Loucy (cell line): ENCODE results near the gene ZCWPW1.
"Not testable (repeated sequence)": the region's sequence is repeated elsewhere in the genome, so short reads cannot be mapped to it uniquely, and the experiment has no call there.

Experiments
- H2AFZ ChIP-seq: fragments of 200-600 bp; sonication (generic); 2 replicates; pipeline ENCODE4 v1.6.0; 2016; ENCODE audit warnings: antibody characterized with exemption, mild to moderate bottlenecking, low read length, moderate library complexity
- H3F3A ChIP-seq: fragments of 200-600 bp; 2 replicates; pipeline ENCODE4 v1.6.0; 2016; ENCODE audit warnings: antibody characterized with exemption, low read depth, mild to moderate bottlenecking
- H3K27me3 ChIP-seq: fragments of 200-600 bp; sonication (generic); 2 replicates; pipeline ENCODE4 v1.6.1; 2014; ENCODE audit warnings: low read length, mild to moderate bottlenecking; ENCODE audit not compliant: insufficient read depth, poor library complexity, severe bottlenecking
- H3K36me3 ChIP-seq: fragments of 200-600 bp; sonication (generic); 2 replicates; pipeline ENCODE4 v1.6.1; 2016; ENCODE audit warnings: low read length; ENCODE audit not compliant: insufficient read depth
- H3K4me1 ChIP-seq: fragments of 200-600 bp; sonication (generic); 2 replicates; pipeline ENCODE4 v1.5.1; 2014; ENCODE audit warnings: low read length, mild to moderate bottlenecking; ENCODE audit not compliant: insufficient read depth, poor library complexity, severe bottlenecking
- H3K4me2 ChIP-seq: fragments of 200-600 bp; sonication (generic); 2 replicates; pipeline ENCODE4 v1.6.0; 2014; ENCODE audit warnings: antibody characterized with exemption, low read length, low read depth, mild to moderate bottlenecking; ENCODE audit not compliant: poor library complexity, severe bottlenecking
- H3K4me3 ChIP-seq: fragments of 200-600 bp; sonication (generic); 2 replicates; pipeline ENCODE4 v1.5.1; 2014; ENCODE audit warnings: low read length, mild to moderate bottlenecking, mixed read lengths; ENCODE audit not compliant: poor library complexity, severe bottlenecking
- H3K79me2 ChIP-seq: fragments of 200-600 bp; sonication (generic); 2 replicates; pipeline ENCODE4 v1.6.1; 2014; ENCODE audit warnings: low read length; ENCODE audit not compliant: insufficient read depth
- H3K9ac ChIP-seq: fragments of 200-600 bp; sonication (generic); 2 replicates; pipeline ENCODE4 v1.6.0; 2014; ENCODE audit warnings: mild to moderate bottlenecking, low read depth, low read length, moderate library complexity; ENCODE audit not compliant: poor library complexity, severe bottlenecking
- H3K9me2 ChIP-seq: fragments of 200-600 bp; sonication (generic); replicated peaks from 2 replicates; pipeline ENCODE4 v1.6.1; 2016; ENCODE audit warnings: low read depth, low read length, mixed read lengths
- H3K9me3 ChIP-seq: fragments of 200-600 bp; sonication (generic); 2 replicates; pipeline ENCODE4 v1.6.1; 2014; ENCODE audit warnings: mild to moderate bottlenecking, antibody characterized with exemption, low read length, low read depth; ENCODE audit not compliant: insufficient read depth
- H4K20me1 ChIP-seq: fragments of 200-600 bp; sonication (generic); 2 replicates; pipeline ENCODE4 v1.6.0; 2014; ENCODE audit warnings: antibody characterized with exemption, low read length, mild to moderate bottlenecking; ENCODE audit not compliant: insufficient read depth, poor library complexity, severe bottlenecking
- CTCF ChIP-seq: fragments of 200-600 bp; sonication (generic); conservative IDR thresholded peaks from 2 replicates; pipeline ENCODE4 v1.5.1; 2014; ENCODE audit warnings: mild to moderate bottlenecking, antibody characterized with exemption, low read length
- EZH2phosphoT487 ChIP-seq: fragments of 200-600 bp; IDR thresholded peaks from 2 replicates; pipeline ENCODE4 v1.6.1; 2018; ENCODE audit warnings: antibody characterized with exemption, mild to moderate bottlenecking, moderate library complexity, borderline replicate concordance

Gene ZCWPW1

GRCh38 chr7:100441641-100442535 lies 13.4 kb upstream of the ZCWPW1 start:
- no peaks in the 10 kb centered on the region for H3K79me2 ChIP-seq
- no peaks in the 10 kb centered on the region for H3F3A ChIP-seq
- H3K9me2 ChIP-seq: no peaks in the 10 kb centered on the region
- no peak overlapping the region for H3K9ac ChIP-seq
- no peaks in the 10 kb centered on the region for H3K27me3 ChIP-seq
- H3K4me3 ChIP-seq: no peak overlapping the region
- no peaks in the 10 kb centered on the region for H3K9me3 ChIP-seq
- no peaks in the 10 kb centered on the region for H4K20me1 ChIP-seq
- peaks cover 12% of the 10 kb centered on the region for H3K4me1 ChIP-seq
- TF ChIP-seq CTCF: no peak
- no peak for TF ChIP-seq EZH2phosphoT487
- no peak overlapping the region for H3K4me2 ChIP-seq
- no peaks in the 10 kb centered on the region for H3K36me3 ChIP-seq
- no peak overlapping the region for H2AFZ ChIP-seq

GRCh38 chr7:100439244-100439643 lies 10.7 kb upstream of the ZCWPW1 start:
- Histone ChIP-seq H3K4me1 (peaks cover 11% of the 10 kb centered on the region), H4K20me1 (peaks cover 15% of the 10 kb centered on the region), H3K79me2 (peaks cover 20% of the 10 kb centered on the region)
- H3K4me3 ChIP-seq, H3K9me2 ChIP-seq, H3K4me2 ChIP-seq, H3K9ac ChIP-seq, H3K9me3 ChIP-seq, H3K36me3 ChIP-seq, H3K27me3 ChIP-seq, H2AFZ ChIP-seq, H3F3A ChIP-seq: not testable (repeated sequence)

GRCh38 chr7:100438731-100439130 lies 10.2 kb upstream of the ZCWPW1 start:
- peaks cover 14% of the 10 kb centered on the region; the same call in 1 of the 2 replicates for H3K36me3 ChIP-seq
- not testable (repeated sequence) for H3K4me2 ChIP-seq, H2AFZ ChIP-seq, H3F3A ChIP-seq, H3K9ac ChIP-seq, H3K4me3 ChIP-seq, H3K27me3 ChIP-seq, H3K9me3 ChIP-seq, H3K9me2 ChIP-seq
- peaks cover 25% of the 10 kb centered on the region for H3K79me2 ChIP-seq
- peaks cover 20% of the 10 kb centered on the region for H4K20me1 ChIP-seq
- peaks cover 15% of the 10 kb centered on the region for H3K4me1 ChIP-seq

GRCh38 chr7:100438172-100438571 lies 9.7 kb upstream of the ZCWPW1 start:
- Histone ChIP-seq H4K20me1 (peaks cover 25% of the 10 kb centered on the region), H3K27me3 (no peaks in the 10 kb centered on the region), H3K4me1 (peaks cover 21% of the 10 kb centered on the region), H3K9ac (no peak overlapping the region), H3F3A (0 out of 2 replicates have a peak, but pooled peaks cover 6% of the 10 kb centered on the region), H3K4me2 (no peak overlapping the region), H3K36me3 (peaks cover 19% of the 10 kb centered on the region; the same call in 1 of the 2 replicates), H3K9me2 (no peaks in the 10 kb centered on the region), H3K9me3 (no peaks in the 10 kb centered on the region), H2AFZ (no peak overlapping the region), H3K79me2 (peaks cover 31% of the 10 kb centered on the region), H3K4me3 (no peak overlapping the region)
- TF ChIP-seq CTCF (no peak), EZH2phosphoT487 (no peak)
